HG03159 (cell line): ENCODE measurements around the gene METTL25B.
"Not testable (repeated sequence)": the region's sequence is repeated elsewhere in the genome, so short reads cannot be mapped to it uniquely, and the experiment has no call there.

ENCODE experiments used
- ATAC-seq: cut with Tn5 transposase; IDR thresholded peaks from one replicate; pipeline ENCODE4 v1.9.1; 2021; ENCODE audit warnings: mild to moderate bottlenecking, moderate library complexity; ENCODE audit not compliant: unreplicated experiment

The METTL25B gene

DNA sequence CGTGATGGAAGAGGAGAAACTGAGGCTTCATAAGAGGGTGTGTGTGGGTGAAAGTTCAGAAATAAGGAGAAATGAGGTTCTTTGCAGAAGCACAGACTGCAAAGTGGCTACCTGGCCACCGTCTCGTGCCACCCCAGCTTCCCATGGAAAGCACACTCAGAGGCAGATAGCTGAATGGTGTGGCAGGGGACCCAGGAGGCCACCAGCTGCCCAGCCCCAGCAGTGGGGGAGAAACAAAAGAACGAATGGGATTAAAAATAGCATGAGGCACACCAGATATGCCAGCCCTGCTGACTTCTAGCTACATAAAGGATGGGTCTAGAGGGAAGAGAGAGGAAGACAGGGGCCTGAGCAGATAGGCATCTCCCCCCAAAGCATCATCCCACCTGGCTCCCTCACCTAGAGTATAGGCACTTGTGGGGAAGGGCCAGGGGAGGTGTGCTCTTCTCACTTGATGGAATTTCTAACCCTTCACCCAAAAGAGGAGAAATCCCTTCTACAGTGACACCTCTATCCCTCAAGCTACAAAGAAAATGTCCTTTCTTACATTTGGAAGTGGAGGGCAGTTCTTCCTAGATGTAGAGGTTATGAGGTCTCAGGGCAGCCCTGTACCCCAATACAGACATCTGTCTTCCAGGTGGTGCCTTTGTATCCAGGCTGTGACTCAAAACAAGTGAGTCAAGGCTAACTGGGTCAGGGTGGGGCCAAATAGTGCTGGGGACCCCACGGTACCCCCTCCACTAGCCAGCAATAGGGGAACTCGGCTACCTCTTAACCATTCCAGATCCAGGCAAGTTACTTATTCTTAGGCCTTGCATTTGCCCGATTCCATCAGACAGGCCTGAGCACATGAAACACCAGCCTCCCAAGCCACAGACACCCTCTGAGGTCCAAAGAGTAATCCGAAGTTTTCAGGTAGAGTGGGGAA, 19.7 kb downstream of the METTL25B start:
- ATAC-seq, result no peak

DNA sequence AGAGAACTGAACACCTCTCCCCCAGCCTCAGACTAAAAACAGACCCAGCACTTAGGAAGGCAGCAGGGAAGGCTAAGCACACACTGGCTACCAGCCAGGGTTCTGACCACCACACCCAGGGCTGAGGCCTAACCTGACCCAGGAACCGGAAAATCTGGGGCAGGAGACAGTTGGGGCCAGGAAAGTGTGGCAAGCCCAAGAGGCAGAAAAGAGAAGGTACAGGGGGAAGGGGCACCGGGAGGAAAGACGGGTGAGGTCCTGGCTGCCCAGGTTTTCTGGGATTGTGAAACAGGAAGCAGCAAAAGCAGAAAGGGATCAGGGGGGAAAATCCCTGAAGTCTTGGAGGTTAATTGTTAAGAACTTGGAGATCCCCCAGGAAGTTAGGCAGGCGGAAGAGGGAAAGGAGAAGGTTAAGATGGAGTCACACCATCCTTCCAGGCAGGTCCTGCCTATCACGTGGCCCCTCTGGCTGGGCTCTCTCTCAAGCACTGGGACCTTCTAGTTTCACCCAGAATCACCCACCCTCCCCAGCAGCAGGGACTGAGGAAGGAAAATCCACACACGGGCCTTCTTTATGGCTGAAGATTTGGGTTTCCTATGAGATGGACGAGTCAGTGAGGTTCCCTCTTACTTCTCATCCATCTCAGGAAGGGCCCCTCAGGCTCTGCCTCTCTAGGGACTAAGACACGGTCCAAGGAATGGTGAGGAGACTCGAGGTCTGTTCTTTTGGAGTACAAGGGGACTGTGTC, 20.6 kb downstream of the METTL25B start:
- ATAC-seq, result no peak

DNA sequence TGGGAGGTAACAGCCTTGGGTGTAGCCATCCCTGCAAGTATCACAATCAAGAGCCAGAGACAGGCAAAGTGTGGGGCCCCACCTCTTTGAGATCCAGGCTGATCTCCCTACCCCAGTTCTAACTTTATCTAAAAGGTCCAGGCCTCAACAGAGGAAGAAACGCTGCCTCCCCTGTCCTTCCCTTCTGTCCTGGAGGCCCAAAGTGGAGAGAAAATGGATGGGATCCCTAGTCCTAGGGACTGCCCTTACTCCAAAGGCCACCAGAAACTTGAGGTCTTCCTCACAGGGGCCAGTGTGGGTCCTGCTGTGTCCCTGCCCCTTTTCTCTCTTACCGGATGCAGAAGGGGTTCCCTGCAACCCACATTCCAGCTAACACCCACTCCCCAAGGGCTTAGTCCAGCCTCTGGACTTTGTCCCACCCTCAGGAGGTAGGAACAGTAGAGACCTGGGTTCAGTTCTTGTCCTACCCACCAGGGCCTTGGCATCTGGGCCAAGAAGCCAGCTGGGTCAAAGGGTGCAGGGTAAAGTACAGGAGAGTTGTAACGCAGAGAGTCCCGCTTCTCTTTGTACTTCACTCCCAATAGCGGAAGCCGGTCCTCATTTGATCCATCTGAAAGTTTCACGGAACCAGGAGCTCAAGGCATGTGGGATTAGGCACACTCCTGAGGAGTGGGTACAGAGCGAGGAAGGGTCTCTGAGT, 21.3 kb downstream of the METTL25B start:
- no peak for ATAC-seq

DNA sequence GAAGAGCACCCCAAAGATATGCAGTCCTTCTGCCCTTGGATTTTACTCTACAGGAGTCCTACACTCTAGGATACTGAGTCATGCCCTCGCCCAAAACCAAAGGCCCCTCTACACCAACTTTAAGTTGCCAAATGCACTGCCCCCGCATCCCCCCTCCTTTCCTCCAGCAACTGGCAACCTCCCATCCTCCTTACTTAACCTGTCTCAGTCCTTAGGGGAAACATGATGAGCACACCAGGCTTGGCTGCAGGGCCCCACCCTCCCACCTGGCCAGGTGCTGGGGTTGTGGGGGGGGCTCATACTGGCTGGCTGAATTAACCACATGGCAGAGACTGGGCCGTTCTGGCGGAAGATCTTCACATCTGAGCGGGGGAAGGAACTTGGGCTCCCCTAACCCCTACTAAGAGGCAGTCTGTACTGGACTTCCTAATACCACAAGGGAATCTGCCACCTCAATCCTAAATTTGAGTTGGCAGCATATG, 22.0 kb downstream of the METTL25B start:
- no peak for ATAC-seq

DNA sequence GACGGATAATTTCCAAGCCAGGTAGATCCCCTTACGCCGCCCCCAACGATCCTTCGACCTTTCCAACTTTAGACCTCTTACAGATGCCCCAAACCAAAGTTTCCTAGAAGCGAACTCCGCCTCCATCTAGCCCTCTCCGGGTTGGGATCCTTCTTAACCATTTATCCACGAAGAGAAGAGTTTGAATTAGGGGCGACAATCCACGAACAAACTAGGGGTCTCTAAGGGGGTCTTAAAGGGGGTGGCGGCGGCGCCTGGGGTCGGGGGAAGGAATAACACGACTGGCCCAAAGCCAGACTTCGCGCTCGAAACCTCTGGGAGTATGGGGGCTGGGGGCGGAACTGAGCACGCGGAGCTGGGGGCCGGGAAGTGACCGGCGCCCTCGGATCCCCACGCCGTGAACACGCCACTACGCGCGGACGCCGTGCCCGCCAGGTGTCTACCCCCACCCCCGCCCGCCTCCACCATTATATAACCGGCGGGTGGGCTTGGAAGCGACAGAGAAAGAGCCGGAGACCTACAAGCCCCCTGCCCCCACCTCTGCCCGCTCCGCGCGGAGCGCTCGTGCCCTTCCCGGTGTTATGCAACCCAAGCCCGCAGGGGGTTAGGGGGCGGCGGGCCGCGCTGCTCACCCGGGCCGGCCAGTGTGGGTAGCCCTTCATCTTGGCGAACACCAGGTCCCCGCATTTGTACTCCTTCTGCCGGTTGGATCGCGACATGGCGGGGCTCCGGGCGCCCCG, 22.6 kb downstream of the METTL25B start:
- peak; percentile 26 for ATAC-seq

DNA sequence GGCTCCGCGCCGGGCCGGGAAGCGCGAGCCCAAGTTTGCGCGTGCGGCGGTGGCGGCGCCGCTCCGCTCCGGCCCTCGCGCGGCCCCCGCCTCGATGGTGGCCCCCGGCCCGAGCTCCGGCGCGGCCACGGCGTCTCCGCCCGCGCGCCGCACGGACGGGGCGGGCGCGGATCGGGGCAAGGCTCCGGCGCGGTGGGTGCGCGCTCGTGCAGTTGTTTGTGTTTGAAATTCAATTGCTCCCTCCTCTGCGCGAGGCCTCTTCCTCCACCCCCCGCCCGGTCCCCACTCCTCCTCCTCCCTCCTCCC, 23.1 kb downstream of the METTL25B start, which contains the start of gene HDGF:
TSS of gene HDGF (minus strand) at position 225 of the 306 bp plus-strand sequence. CDS start 246 bp downstream, outside the sequence.
- ATAC-seq, result no peak

DNA sequence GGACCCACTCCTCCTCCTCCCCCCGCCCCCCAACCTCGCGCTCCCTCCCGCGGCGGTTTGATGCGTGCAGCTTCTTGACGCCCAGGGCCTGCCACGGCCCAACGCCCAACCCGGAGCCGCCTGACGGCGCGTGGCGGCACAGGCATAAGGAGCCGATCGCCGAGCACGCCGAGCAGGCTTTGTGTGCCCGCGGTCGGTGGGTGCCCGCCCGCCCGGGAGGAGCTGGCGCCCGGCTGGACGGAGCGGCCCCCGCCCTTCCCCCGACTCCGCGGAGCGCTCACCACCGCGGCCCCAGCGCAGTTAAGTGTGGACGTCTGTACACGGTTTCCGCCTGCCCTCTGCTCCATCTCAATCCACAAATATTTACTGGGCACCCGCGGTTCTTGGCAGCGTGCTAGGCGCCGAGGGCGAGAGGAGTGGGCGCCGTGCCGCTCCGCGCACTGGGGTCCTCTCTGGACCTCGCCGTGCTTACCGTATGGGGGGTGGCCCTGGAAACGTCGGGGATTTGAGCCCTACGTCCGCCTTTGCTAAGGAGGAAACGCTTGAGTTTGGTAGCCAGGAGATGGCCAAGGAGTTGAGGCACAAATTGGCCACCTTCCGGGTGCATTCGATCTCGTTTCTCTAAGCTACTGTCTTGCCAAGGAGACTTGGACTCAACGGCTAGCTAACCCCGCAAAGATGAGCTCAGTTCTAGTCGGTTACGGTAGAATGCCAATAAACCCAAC, 23.6 kb downstream of the METTL25B start:
- ATAC-seq, result peak; percentile 63

DNA sequence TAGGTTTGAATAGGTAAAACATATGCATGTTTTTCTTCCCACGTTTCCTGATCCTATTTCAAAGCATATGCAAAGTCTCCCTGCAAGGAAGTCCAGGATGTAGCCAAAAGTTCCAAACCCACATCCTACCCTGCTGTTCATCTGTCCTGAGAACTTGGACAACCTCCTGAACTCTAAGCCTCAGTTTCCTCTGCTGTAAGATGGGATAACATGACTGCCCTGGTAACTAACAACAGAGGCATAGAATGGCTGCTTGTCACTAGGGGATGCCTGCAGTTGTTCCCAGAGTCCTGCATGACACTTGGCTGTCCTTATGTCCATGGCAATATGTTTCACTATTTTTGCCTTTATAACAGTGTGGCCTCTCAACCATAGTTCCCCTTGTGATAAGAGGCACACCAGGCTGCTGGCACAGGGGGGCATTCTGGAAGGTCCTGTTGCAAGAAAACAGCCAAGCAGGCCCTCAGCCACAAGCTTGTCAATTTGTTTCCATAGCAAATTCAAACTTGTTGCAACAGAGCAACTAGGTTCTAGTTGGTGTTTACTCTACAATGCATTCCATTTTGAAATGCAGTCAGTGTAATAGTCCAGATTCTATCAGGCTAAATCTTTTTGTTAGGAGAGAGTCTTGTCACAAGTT, 24.7 kb downstream of the METTL25B start:
- no peak for ATAC-seq

DNA sequence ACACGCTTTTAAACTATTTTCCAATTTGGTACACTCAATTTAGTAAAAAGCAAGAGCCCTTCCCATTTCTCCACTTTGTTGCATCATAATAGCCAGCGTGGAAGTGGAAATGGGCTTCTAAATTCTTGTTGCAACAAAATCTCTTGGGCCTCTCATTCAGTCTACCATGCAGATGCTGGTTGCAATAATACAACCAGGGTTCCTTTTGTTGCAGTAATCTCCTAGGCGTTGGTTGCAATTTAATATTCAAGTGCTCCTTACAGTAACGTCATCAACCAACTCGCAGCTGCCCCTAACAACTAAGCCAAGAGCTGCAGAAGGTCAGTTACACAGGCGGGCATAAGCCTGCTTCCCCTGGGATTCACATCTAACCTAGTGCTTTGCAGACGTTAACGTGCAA, 25.9 kb downstream of the METTL25B start:
- no peak for ATAC-seq

DNA sequence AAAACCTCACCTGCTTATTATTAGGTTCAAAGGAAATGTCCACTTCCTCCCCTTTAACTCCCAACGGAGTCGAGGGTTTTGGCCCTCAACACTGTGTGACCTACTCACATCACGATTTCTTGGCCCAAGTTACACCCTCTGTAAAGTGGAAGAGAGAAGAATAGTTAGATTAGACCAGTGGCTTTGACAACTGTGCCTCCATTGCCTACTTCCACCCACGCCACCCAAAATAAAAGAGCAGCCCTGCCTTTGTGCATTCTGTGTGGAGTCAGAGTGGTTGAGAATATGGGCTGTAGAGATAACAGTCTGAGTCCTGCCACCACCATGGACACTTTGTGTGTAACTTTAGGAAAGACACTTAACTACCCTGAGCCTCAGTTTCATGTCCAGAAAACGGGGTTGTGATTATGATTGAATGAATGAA, 27.3 kb downstream of the METTL25B start:
- ATAC-seq, result no peak

DNA sequence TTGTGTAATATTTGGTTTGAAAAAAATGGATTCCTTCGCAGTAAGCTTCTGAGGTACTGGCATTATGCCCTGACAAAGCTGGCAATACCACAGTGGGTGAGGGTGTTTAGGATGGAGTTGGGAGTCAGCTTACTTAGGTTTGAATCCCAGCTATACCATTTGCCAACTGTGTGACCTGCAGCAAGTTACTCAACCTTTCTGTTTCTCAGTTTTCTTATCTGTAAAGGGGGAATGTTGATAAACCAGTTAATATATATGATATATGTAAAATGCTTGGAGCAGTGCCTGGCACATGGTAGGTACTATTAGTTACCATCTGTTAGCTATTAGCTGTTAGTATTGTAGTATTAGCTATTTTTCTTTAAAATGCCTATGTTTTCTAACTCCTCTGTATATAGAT, 28.1 kb downstream of the METTL25B start:
- no peak for ATAC-seq

DNA sequence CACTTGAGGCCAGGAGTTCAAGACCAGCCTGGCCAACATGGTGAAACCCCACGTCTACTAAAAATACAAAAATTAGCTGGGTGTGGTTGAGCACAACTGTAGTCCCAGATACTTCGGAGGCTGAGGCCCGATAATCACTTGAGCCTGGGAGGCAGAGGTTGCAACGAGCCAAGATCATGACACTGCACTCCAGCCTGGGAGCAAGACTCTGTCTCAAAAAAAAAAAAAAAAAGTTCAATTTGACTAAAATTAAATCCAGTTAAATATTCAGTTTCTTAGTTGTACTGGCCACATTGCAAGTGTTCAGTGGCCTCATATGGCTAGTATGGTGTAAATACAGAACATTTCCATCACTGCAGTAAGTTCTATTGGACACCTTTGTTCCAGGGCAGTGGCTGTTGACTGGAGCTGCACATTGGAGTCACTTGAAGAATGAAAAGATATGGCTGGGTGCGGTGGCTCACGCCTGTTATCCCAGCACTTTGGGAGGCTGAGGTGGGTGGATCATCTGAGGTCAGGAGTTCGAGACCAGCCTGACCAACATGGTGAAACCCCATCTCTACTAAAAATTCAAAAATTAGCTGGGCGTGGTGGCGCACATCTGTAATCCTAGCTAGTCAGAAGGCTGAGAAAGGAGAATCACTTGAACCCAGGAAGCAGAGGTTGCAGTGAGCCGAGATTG, 29.4 kb downstream of the METTL25B start:
- not testable (repeated sequence) for ATAC-seq

DNA sequence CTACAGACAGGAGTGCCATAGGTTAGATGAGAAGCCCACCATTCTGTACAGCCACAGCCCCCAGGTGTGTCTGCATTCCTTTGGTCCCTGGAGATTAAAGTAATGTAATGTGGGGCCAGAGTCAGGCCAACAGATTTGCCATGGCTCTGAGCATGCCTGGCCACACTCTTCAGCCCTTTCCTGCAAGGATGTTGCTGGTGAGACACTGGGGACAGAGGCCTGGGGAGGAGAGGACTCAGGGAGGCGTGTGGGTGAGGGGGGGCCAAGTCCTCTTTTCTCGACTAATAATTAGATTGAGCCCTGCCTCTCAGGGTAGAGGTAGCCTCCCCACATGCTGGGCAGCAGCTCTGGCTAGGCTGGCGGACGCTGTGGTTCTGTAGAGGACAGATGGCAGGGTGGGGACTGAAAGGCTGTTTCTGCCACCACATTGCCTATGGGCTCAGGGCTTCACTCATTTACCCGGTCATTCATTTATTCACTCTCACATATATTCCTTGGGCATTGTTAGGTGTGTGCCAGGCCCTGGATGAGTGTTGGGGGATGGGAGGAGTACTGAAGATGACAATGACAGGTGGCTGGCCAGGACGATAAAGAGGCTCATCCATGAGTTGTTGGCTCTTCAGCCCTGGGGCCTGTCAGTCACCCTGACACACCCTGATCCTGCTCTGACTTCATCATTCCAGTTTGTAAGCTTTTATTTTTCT, 32.0 kb downstream of the METTL25B start:
- ATAC-seq, result no peak

DNA sequence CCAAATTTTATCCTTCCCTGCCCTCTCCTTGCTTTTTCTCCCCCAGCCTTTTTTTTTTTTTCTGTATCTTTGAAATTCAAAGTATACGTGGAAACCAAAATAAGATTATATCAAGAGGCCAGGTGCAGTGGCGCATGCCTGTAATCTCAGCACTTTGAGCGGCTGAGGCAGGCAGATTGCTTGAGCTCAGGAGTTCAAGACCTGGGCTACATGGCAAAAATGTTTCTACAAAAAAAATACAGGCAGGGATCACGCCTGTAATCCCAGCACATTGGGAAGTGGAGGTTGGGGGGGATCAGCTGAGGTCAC, 32.5 kb downstream of the METTL25B start:
- ATAC-seq, result no peak

DNA sequence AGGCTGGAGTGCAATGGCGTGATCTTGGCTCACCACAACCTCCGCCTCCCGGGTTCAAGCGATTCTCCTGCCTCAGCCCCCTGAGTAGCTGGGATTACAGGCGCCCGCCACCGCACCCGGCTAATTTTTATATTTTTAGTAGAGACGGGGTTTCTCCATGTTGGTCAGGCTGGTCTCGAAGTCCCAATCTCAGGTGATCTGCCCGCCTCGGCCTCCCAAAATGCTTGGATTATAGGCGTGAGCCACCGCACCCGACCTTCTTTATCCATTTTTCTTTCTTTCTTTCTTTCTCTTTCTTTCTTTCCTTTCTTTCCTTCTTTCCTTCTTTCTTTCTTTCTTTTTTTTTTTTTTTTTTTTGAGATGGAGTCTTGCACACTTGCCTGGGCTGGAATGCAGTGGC, 36.9 kb downstream of the METTL25B start:
- ATAC-seq, result not testable (repeated sequence)

DNA sequence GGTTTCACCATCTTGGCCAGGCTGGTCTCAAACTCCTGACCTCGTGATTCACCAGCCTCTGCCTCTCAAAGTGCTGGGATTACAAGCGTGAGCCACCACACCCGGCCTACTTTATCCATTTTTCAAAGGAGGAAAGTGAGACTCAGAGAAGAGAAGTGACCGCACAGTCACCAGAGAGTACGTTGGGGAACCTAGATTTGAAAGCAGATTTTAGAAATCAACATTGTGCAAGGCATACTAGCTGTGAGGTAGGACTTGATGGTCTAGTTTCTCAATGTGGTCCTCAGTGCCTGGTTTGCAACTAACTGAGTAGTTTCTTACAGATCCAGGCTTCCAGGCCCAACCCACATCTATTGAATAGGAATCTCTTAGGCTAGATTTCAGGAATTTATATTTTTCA, 37.4 kb downstream of the METTL25B start:
- no peak for ATAC-seq

DNA sequence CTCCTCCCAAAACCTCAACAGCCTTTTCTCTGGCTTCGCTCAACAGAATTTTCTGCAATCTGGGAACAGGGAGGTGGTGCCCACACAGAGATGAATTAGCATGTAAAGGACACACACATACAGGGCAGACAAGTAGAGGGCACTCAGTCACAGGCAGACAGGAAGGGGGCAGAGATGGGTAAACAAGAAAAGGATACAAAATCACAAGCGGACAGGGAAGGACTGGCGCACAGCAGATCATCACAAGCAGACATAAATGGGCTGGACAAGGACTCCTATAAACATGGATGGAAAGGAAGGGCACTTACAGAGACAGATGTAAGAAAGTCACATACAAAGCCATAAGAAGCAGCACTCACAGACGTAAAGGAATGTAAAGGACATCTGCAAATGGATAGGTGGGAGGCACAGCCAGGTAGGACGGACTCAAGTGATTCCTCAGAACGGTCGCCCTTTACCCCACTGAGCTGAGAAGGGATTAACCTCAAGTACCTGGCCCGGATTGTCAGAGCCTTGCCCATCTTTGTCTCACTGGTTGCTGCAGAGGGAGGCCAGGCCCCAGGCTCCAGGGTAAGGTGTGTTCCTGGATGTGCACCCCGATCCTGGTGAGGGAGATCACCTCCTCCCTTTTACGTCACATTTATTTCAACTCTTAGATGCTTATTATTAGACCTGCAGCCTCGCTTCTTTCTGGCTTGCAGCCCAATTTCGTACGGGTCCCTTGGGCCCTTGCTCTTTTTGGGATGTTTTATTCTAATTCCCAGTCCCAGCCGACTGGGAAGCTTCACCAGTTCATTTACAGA, 38.2 kb downstream of the METTL25B start:
- no peak for ATAC-seq
